WTC11 (cell line): ENCODE data around the gene MAGI2.

Experiments
- TF ChIP-seq, protein P1 (sequence below): sonication (generic); formaldehyde crosslinking; IDR thresholded peaks from 2 replicates; pipeline ENCODE4 v1.8.1; 2022; ENCODE audit warnings: low read depth, mild to moderate bottlenecking, moderate library complexity, missing genetic modification reagents, borderline replicate concordance
- TF ChIP-seq, protein P2 (sequence below): fragments of 200-600 bp; IDR thresholded peaks from 2 replicates; pipeline ENCODE4 v1.8.0; 2022; ENCODE audit warnings: antibody characterized with exemption
- TF ChIP-seq, protein P3 (sequence below): sonication (generic); formaldehyde crosslinking; IDR thresholded peaks from 2 replicates; pipeline ENCODE4 v1.8.1; 2022; ENCODE audit warnings: missing genetic modification reagents, borderline replicate concordance

DNA sequence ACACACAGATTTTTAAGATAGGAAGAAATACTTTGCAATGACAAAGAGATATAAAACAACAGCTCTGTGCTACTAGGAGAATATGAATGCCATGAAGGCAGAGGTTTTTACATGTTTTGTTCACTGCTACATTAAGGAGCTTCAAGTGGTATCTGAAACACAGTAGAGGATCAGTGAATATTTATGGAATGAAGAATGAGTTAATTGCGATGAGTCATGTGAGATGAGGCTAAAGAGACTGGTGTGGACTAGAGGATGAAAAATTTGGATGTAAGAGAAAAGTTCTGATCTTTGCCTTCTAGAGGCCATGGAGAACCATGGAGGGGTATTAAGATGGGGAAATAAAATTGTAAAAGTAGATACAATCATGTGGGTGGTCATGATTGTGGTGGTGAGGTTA lies 1220.7 kb downstream of the MAGI2 start:
- TF ChIP-seq, protein P1, sequence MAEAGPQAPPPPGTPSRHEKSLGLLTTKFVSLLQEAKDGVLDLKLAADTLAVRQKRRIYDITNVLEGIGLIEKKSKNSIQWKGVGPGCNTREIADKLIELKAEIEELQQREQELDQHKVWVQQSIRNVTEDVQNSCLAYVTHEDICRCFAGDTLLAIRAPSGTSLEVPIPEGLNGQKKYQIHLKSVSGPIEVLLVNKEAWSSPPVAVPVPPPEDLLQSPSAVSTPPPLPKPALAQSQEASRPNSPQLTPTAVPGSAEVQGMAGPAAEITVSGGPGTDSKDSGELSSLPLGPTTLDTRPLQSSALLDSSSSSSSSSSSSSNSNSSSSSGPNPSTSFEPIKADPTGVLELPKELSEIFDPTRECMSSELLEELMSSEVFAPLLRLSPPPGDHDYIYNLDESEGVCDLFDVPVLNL (CRISPR knock-in tag) = no peak
- TF ChIP-seq, protein P2, sequence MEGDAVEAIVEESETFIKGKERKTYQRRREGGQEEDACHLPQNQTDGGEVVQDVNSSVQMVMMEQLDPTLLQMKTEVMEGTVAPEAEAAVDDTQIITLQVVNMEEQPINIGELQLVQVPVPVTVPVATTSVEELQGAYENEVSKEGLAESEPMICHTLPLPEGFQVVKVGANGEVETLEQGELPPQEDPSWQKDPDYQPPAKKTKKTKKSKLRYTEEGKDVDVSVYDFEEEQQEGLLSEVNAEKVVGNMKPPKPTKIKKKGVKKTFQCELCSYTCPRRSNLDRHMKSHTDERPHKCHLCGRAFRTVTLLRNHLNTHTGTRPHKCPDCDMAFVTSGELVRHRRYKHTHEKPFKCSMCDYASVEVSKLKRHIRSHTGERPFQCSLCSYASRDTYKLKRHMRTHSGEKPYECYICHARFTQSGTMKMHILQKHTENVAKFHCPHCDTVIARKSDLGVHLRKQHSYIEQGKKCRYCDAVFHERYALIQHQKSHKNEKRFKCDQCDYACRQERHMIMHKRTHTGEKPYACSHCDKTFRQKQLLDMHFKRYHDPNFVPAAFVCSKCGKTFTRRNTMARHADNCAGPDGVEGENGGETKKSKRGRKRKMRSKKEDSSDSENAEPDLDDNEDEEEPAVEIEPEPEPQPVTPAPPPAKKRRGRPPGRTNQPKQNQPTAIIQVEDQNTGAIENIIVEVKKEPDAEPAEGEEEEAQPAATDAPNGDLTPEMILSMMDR = no peak
- TF ChIP-seq, protein P3, sequence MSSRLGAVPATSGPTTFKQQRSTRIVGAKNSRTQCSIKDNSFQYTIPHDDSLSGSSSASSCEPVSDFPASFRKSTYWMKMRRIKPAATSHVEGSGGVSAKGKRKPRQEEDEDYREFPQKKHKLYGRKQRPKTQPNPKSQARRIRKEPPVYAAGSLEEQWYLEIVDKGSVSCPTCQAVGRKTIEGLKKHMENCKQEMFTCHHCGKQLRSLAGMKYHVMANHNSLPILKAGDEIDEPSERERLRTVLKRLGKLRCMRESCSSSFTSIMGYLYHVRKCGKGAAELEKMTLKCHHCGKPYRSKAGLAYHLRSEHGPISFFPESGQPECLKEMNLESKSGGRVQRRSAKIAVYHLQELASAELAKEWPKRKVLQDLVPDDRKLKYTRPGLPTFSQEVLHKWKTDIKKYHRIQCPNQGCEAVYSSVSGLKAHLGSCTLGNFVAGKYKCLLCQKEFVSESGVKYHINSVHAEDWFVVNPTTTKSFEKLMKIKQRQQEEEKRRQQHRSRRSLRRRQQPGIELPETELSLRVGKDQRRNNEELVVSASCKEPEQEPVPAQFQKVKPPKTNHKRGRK (CRISPR knock-in tag) = no peak
